ENCODE data around the gene MRC1.

GRCh38 chr10:17780727-17781126 lies 28.4 kb upstream of the MRC1 start:
- TF ChIP-seq POLR2A (IDR thresholded peaks at IDR 0.05) (no peak), CTCF (IDR thresholded peaks at IDR 0.05) (no peak)

Data from testis (tissue), 2 donors.